HCT116 (cell line): ENCODE measurements around the gene DEGS1. TPM values are rescaled to one million over a fixed set of nuclear protein-coding genes. Genes with fewer than 3 reads are reported as not detected.

ENCODE experiments used
- ATAC-seq: fragments of 200-7000 bp; cut with Tn5 transposase; 2 replicates; pipeline ENCODE4 v1.9.1; 2020; ENCODE audit warnings: mild to moderate bottlenecking, moderate library complexity
- BruUV-seq: library from RNA; stranded (reverse); fragments of 400-500 nt; replicated peaks from 2 replicates; lab custom pipeline; 2021; lab: Mats Ljungman, UMichigan
- CTCF ChIA-PET: fragments of 300-600 bp; sonication (Branson Sonifier 250); formaldehyde crosslinking; loops from one replicate; lab custom pipeline; 2021; ENCODE audit warnings: antibody characterized with exemption; lab: Charles Lee
- POLR2A ChIA-PET: fragments of 300-600, 350-600 bp; sonication (Branson Sonifier 250); formaldehyde crosslinking; loops from one replicate; lab custom pipeline; 2021; ENCODE audit warnings: antibody characterized with exemption; lab: Charles Lee
- RAD21 ChIA-PET, 2 experiments: fragments of 300-600 bp; sonication (Branson Sonifier 250); formaldehyde crosslinking; loops; one replicate each; lab custom pipeline; 2023; ENCODE audit warnings: low total read pairs in 2 of 2; ENCODE audit not compliant: uncharacterized antibody in 2 of 2, unreplicated experiment in 2 of 2, low non-redundant PET in 1 of 2; lab: Charles Lee
- DNase-seq: peaks from one replicate; pipeline ENCODE4 v3.0.0-alpha.2; 2010; ENCODE audit warnings: low read depth, low spot score
- H2AFZ ChIP-seq: fragments of 200-600 bp; shearing (Covaris generic), sonication (generic); 2 replicates; pipeline ENCODE4 v1.6.1; 2017; ENCODE audit warnings: low read depth, mixed run types, mixed read lengths, antibody characterized with exemption, low read length; ENCODE audit not compliant: poor library complexity, severe bottlenecking
- H3K27ac ChIP-seq: 2 replicates; pipeline ENCODE4 v1.5.1; 2012; ENCODE audit warnings: low read depth, low read length
- H3K27me3 ChIP-seq: fragments of 200-600 bp; sonication (generic); 2 replicates; pipeline ENCODE4 v1.6.1; 2016; ENCODE audit warnings: mixed run types, low read length, mixed read lengths; ENCODE audit not compliant: insufficient read depth
- H3K36me3 ChIP-seq, 2 experiments: fragments of 200-500 bp in 1 of 2; fragments of 200-600 bp in 1 of 2; sonication (Bioruptor generic) in 1 of 2; sonication (generic) in 1 of 2; 2 replicates each; pipeline versions ENCODE4 v1.5.1 to v1.6.1; 2014 to 2016; ENCODE audit warnings: low read length in 2 of 2, inconsistent platforms in 1 of 2, mixed read lengths in 1 of 2, mixed run types in 1 of 2; ENCODE audit not compliant: insufficient read depth in 2 of 2, control insufficient read depth in 1 of 2
- H3K4me1 ChIP-seq, 2 experiments: fragments of 200-600 bp in 1 of 2; sonication (generic) in 1 of 2; 2 replicates each; pipeline versions ENCODE4 v1.5.1 to v1.6.1; 2012 to 2017; ENCODE audit warnings: low read length in 2 of 2, inconsistent platforms in 1 of 2, mild to moderate bottlenecking in 1 of 2, mixed read lengths in 1 of 2, mixed run types in 1 of 2, moderate library complexity in 1 of 2; ENCODE audit not compliant: insufficient read depth in 2 of 2, control insufficient read depth in 1 of 2
- H3K4me2 ChIP-seq: fragments of 200-600 bp; sonication (generic); 2 replicates; pipeline ENCODE4 v1.6.1; 2017; ENCODE audit warnings: mixed run types, low read length, mixed read lengths
- H3K4me3 ChIP-seq, 2 experiments: fragments of 200-600 bp in 1 of 2; sonication (generic) in 1 of 2; replicated peaks in 1 of 2; 2 replicates each; pipeline ENCODE4 v1.5.1; 2011 to 2016; ENCODE audit warnings: low read length in 2 of 2, control low read depth in 1 of 2, low read depth in 1 of 2, mild to moderate bottlenecking in 1 of 2, mixed read lengths in 1 of 2, mixed run types in 1 of 2
- H3K79me2 ChIP-seq: fragments of 200-600 bp; sonication (generic); 2 replicates; pipeline ENCODE4 v1.6.1; 2017; ENCODE audit warnings: mild to moderate bottlenecking, mixed run types, low read length, moderate library complexity, mixed read lengths; ENCODE audit not compliant: insufficient read depth
- H3K9ac ChIP-seq: fragments of 200-600 bp; sonication (generic); 2 replicates; pipeline ENCODE4 v1.6.1; 2016; ENCODE audit warnings: low read length, mixed read lengths
- H3K9me2 ChIP-seq: fragments of 200-600 bp; sonication (generic), shearing (Covaris generic); 2 replicates; pipeline ENCODE4 v1.6.1; 2017; ENCODE audit warnings: mixed run types, mild to moderate bottlenecking, moderate library complexity; ENCODE audit not compliant: insufficient read depth
- H3K9me3 ChIP-seq, 2 experiments: fragments of 200-500 bp in 1 of 2; fragments of 200-600 bp in 1 of 2; sonication (Bioruptor generic) in 1 of 2; sonication (generic) in 1 of 2; 2 replicates each; pipeline ENCODE4 v1.6.1; 2014 to 2017; ENCODE audit warnings: low read length in 2 of 2, mixed read lengths in 2 of 2, inconsistent platforms in 1 of 2, low read depth in 1 of 2, mild to moderate bottlenecking in 1 of 2, mixed run types in 1 of 2, moderate library complexity in 1 of 2; ENCODE audit not compliant: control insufficient read depth in 1 of 2, insufficient read depth in 1 of 2
- H4K20me1 ChIP-seq: fragments of 200-600 bp; sonication (generic), shearing (Covaris generic); 2 replicates; pipeline ENCODE4 v1.6.1; 2017; ENCODE audit warnings: mixed run types, mild to moderate bottlenecking, moderate library complexity; ENCODE audit not compliant: insufficient read depth
- CBX3 ChIP-seq: IDR thresholded peaks from 2 replicates; pipeline ENCODE4 v1.6.1; 2012; ENCODE audit warnings: low read depth
- CTCF ChIP-seq, 3 experiments: fragments of 200-600 bp in 1 of 3; sonication (generic) in 1 of 3; IDR thresholded peaks in 2 of 3; conservative IDR thresholded peaks in 1 of 3; 2 replicates each; pipeline ENCODE4 v1.5.1; 2012 to 2017; ENCODE audit warnings: low read depth in 2 of 3, low read length in 2 of 3, antibody characterized with exemption in 1 of 3, borderline replicate concordance in 1 of 3, control low read depth in 1 of 3, mild to moderate bottlenecking in 1 of 3, mixed read lengths in 1 of 3, mixed run types in 1 of 3, moderate library complexity in 1 of 3; ENCODE audit not compliant: insufficient read depth in 1 of 3
- EGR1 ChIP-seq: IDR thresholded peaks from 2 replicates; pipeline ENCODE4 v1.6.1; 2012; ENCODE audit warnings: low read depth
- ELF1 ChIP-seq: IDR thresholded peaks from 2 replicates; pipeline ENCODE4 v1.6.1; 2012; ENCODE audit warnings: low read depth, borderline replicate concordance
- EZH2 ChIP-seq: fragments of 200-600 bp; sonication (generic); IDR thresholded peaks from 2 replicates; pipeline ENCODE4 v1.6.1; 2017; ENCODE audit warnings: antibody characterized with exemption, mixed run types
- EZH2phosphoT487 ChIP-seq: fragments of 200-600 bp; IDR thresholded peaks from 2 replicates; pipeline ENCODE4 v1.6.1; 2018; ENCODE audit warnings: antibody characterized with exemption, borderline replicate concordance
- FOSL1 ChIP-seq: IDR thresholded peaks from 2 replicates; pipeline ENCODE4 v1.6.1; 2012; ENCODE audit warnings: low read depth
- JUND ChIP-seq: IDR thresholded peaks from 2 replicates; pipeline ENCODE4 v1.6.1; 2012
- MAX ChIP-seq: IDR thresholded peaks from 2 replicates; pipeline ENCODE4 v1.6.1; 2012
- POLR2A ChIP-seq: IDR thresholded peaks from 2 replicates; pipeline ENCODE4 v1.7.0; 2011; ENCODE audit warnings: borderline replicate concordance; ENCODE audit not compliant: insufficient read depth, insufficient read length; ENCODE audit errors: extremely low read depth
- REST ChIP-seq: IDR thresholded peaks from 2 replicates; pipeline ENCODE4 v1.6.1; 2012; ENCODE audit warnings: low read depth
- SP1 ChIP-seq: IDR thresholded peaks from 2 replicates; pipeline ENCODE4 v1.6.1; 2012; ENCODE audit warnings: low read depth
- SRF ChIP-seq: IDR thresholded peaks from 2 replicates; pipeline ENCODE4 v1.6.1; 2012; ENCODE audit warnings: low read depth
- YY1 ChIP-seq: IDR thresholded peaks from 2 replicates; pipeline ENCODE4 v1.6.1; 2011; ENCODE audit warnings: low read length, low read depth, moderate library complexity, mild to moderate bottlenecking; ENCODE audit not compliant: insufficient replicate concordance; ENCODE audit errors: extremely low read depth
- ZBTB33 ChIP-seq: IDR thresholded peaks from 2 replicates; pipeline ENCODE4 v1.6.1; 2011; ENCODE audit warnings: mild to moderate bottlenecking, low read length, moderate library complexity; ENCODE audit not compliant: insufficient replicate concordance; ENCODE audit errors: extremely low read depth
- ZFX ChIP-seq: fragments of 450-650 bp; IDR thresholded peaks from 2 replicates; pipeline ENCODE4 v1.6.1; 2017
- ZNF274 ChIP-seq: fragments of 200-500 bp; sonication (Bioruptor generic); IDR thresholded peaks from 2 replicates; pipeline ENCODE4 v1.6.1; 2014; ENCODE audit warnings: mild to moderate bottlenecking, low read depth, low read length, inconsistent platforms
- intact Hi-C: fragments of 100-400 bp; cut with micrococcal nuclease; formaldehyde crosslinking; loops from 2 replicates; pipeline ENCODE4 v1.10.0; 2022
- total RNA-seq: library from RNA; stranded (reverse); gene quantifications from one replicate; pipeline ENCODE4 v1.2.1, GENCODE V29; 2021; ENCODE audit not compliant: unreplicated experiment

Gene DEGS1
- total RNA-seq, 1 experiment from 2014 or later = 23.1 TPM

GRCh38 chr1:224160171-224160682 is 22.8 kb upstream of the DEGS1 start:
- POLR2A ChIA-PET = no interaction called here
- Histone ChIP-seq H3K9me2 (no peaks in the 10 kb centered on the region), H3K4me1 (no peaks in the 10 kb centered on the region), H3K79me2 (no peaks in the 10 kb centered on the region), H2AFZ (no peak overlapping the region), H3K4me3 (no peak overlapping the region), H3K27me3 (no peaks in the 10 kb centered on the region), H3K27ac (no peak overlapping the region), H3K4me2 (no peak overlapping the region), H4K20me1 (no peaks in the 10 kb centered on the region), H3K36me3 (peaks cover 21 to 26% of the 10 kb centered on the region in 2 experiments; a peak in 3 of 4 replicates), H3K9me3 (no peaks in the 10 kb centered on the region), H3K9ac (no peak overlapping the region)
- no TSS peak for BruUV-seq
- CTCF ChIA-PET = no interaction called here
- intact Hi-C loops = no loop called here
- TF ChIP-seq ELF1 = no peak
- TF ChIP-seq MAX = no peak
- no peak for TF ChIP-seq ZFX
- TF ChIP-seq SP1 = no peak
- TF ChIP-seq EZH2 = no peak
- TF ChIP-seq JUND = no peak
- TF ChIP-seq YY1 = no peak
- no peak for TF ChIP-seq EGR1
- TF ChIP-seq SRF = no peak
- no peak for TF ChIP-seq CBX3
- TF ChIP-seq FOSL1 = no peak
- TF ChIP-seq ZBTB33 = no peak
- TF ChIP-seq CTCF (IDR thresholded peaks at IDR 0.05 in 2 of 3, conservative IDR thresholded peaks at IDR 0.05 in 1 of 3; ENCODE audit: borderline replicate concordance in 1 of 3, insufficient read depth in 1 of 3, low read depth in 2 of 3, low read length in 2 of 3) = no peak
- no peak for TF ChIP-seq POLR2A
- TF ChIP-seq EZH2phosphoT487 = no peak
- TF ChIP-seq ZNF274 = no peak
- TF ChIP-seq REST = no peak
- no peak for DNase-seq
- RAD21 ChIA-PET = no interaction called here
- no peak for ATAC-seq
